Mesenchymal stem cell (in vitro differentiated cells and primary cell): ENCODE results near the gene ATP8A1.

ENCODE experiments used
- DNase-seq: peaks from one replicate; pipeline ENCODE4 v3.0.0-alpha.2; 2013
- H2AFZ ChIP-seq: one replicate; pipeline ENCODE4 v1.6.1; 2013; ENCODE audit warnings: low read depth, mild to moderate bottlenecking, control low read depth, inconsistent platforms, low read length, moderate library complexity
- H2AK5ac ChIP-seq: 2 replicates; pipeline ENCODE4 v1.6.1; 2013; ENCODE audit warnings: low read length, moderate library complexity, mild to moderate bottlenecking, inconsistent platforms; ENCODE audit not compliant: severe bottlenecking
- H2BK120ac ChIP-seq: one replicate; pipeline ENCODE4 v1.6.1; 2013; ENCODE audit warnings: low read depth, mild to moderate bottlenecking, inconsistent platforms, low read length, moderate library complexity
- H2BK12ac ChIP-seq, 2 experiments: one replicate each; pipeline ENCODE4 v1.6.1; 2013; ENCODE audit warnings: inconsistent platforms in 2 of 2, low read length in 2 of 2, mild to moderate bottlenecking in 2 of 2, moderate library complexity in 2 of 2, control low read depth in 1 of 2
- H2BK15ac ChIP-seq: one replicate; pipeline ENCODE4 v1.6.1; 2013; ENCODE audit warnings: mild to moderate bottlenecking, low read depth, inconsistent platforms; ENCODE audit not compliant: poor library complexity, severe bottlenecking
- H2BK5ac ChIP-seq: 2 replicates; pipeline ENCODE4 v1.6.1; 2013; ENCODE audit warnings: low read depth, mild to moderate bottlenecking, low read length, control low read depth, inconsistent platforms; ENCODE audit not compliant: poor library complexity, severe bottlenecking
- H3K14ac ChIP-seq, 2 experiments: one replicate each; pipeline ENCODE4 v1.6.1; 2013; ENCODE audit warnings: inconsistent platforms in 2 of 2, low read length in 2 of 2, control low read depth in 1 of 2, mild to moderate bottlenecking in 1 of 2, moderate library complexity in 1 of 2
- H3K18ac ChIP-seq, 2 experiments: one replicate each; pipeline ENCODE4 v1.6.1; 2013; ENCODE audit warnings: inconsistent platforms in 2 of 2, low read length in 2 of 2, control low read depth in 1 of 2, low read depth in 1 of 2, mild to moderate bottlenecking in 1 of 2
- H3K23ac ChIP-seq, 2 experiments: one replicate each; pipeline ENCODE4 v1.6.1; 2013; ENCODE audit warnings: inconsistent platforms in 2 of 2, low read length in 2 of 2, mild to moderate bottlenecking in 2 of 2, moderate library complexity in 2 of 2, control low read depth in 1 of 2
- H3K27ac ChIP-seq: 2 replicates; pipeline ENCODE4 v1.5.1; 2013; ENCODE audit warnings: mild to moderate bottlenecking, moderate library complexity, low read length, control low read depth, inconsistent platforms; ENCODE audit not compliant: poor library complexity, severe bottlenecking
- H3K27me3 ChIP-seq, 2 experiments: 2 replicates each; pipeline versions ENCODE4 v1.6.1 to v1.7.0; 2013; ENCODE audit warnings: low read length in 2 of 2, mild to moderate bottlenecking in 2 of 2, moderate library complexity in 2 of 2, control low read depth in 1 of 2, inconsistent platforms in 1 of 2; ENCODE audit not compliant: control insufficient read depth in 1 of 2, insufficient read depth in 1 of 2
- H3K36me3 ChIP-seq, 2 experiments: 2 replicates each; pipeline versions ENCODE4 v1.6.1 to v1.7.0; 2013; ENCODE audit warnings: low read length in 2 of 2, control low read depth in 1 of 2, inconsistent platforms in 1 of 2, low read depth in 1 of 2, mild to moderate bottlenecking in 1 of 2; ENCODE audit not compliant: insufficient read depth in 2 of 2, control insufficient read depth in 1 of 2
- H3K4ac ChIP-seq, 2 experiments: one replicate each; pipeline ENCODE4 v1.6.1; 2013; ENCODE audit warnings: inconsistent platforms in 2 of 2, low read length in 2 of 2, mild to moderate bottlenecking in 2 of 2, moderate library complexity in 2 of 2, control low read depth in 1 of 2, low read depth in 1 of 2
- H3K4me1 ChIP-seq: 2 replicates; pipeline ENCODE4 v1.6.1; 2013; ENCODE audit warnings: low read depth, low read length, control low read depth; ENCODE audit not compliant: control insufficient read depth, insufficient read depth
- H3K4me2 ChIP-seq: 2 replicates; pipeline ENCODE4 v1.6.1; 2013; ENCODE audit warnings: low read length, mild to moderate bottlenecking, inconsistent platforms; ENCODE audit not compliant: poor library complexity, severe bottlenecking
- H3K4me3 ChIP-seq, 2 experiments: 2 replicates each; pipeline versions ENCODE4 v1.5.1 to v1.7.0; 2013; ENCODE audit warnings: low read length in 2 of 2, mild to moderate bottlenecking in 2 of 2, control low read depth in 1 of 2, low read depth in 1 of 2; ENCODE audit not compliant: insufficient read depth in 1 of 2
- H3K79me1 ChIP-seq: replicated peaks from 2 replicates; pipeline ENCODE4 v1.6.1; 2013; ENCODE audit warnings: mild to moderate bottlenecking, control low read depth, low read length, inconsistent platforms; ENCODE audit not compliant: poor library complexity, severe bottlenecking
- H3K9ac ChIP-seq: 2 replicates; pipeline ENCODE4 v1.7.0; 2013; ENCODE audit warnings: mild to moderate bottlenecking, low read length, moderate library complexity
- H3K9me3 ChIP-seq: 2 replicates; pipeline ENCODE4 v1.7.0; 2013; ENCODE audit warnings: mild to moderate bottlenecking, low read length; ENCODE audit not compliant: control insufficient read depth
- H4K8ac ChIP-seq: one replicate; pipeline ENCODE4 v1.6.1; 2013; ENCODE audit warnings: inconsistent platforms, mild to moderate bottlenecking, low read length, moderate library complexity
- H4K91ac ChIP-seq: one replicate; pipeline ENCODE4 v1.6.1; 2013; ENCODE audit warnings: mild to moderate bottlenecking, low read length, inconsistent platforms
- WGBS: methylation state at CpG from one replicate; pipeline ENCODE4 v1.1.7; 2013; ENCODE audit warnings: mixed read lengths; 5-methylcytosine and 5-hydroxymethylcytosine counted together

ATP8A1 gene

DNA sequence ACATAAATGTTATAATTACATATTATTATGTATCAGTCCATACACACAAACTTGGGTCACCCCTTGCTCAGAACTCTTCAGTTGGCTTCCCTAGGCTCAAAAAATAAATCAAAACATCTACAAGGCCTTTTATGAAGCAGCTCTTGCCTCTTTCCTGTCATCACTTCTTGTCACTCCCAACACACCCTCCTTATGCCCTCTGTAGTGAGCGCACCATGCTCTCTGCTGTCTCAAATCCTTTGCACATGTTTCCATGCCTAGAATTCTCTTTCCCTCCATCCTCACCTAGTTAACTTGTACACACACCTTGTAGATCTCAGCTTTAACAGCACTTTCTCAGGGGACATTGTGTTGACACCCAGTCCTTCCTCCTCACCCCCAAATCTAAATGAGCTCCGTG lies 53.0 kb downstream of the ATP8A1 start:
- Histone ChIP-seq H3K79me1 (no peaks in the 10 kb centered on the region), H3K4ac (no peak overlapping the region), H3K27ac (no peak overlapping the region), H3K4me1 (no peaks in the 10 kb centered on the region), H3K9me3 (no peaks in the 10 kb centered on the region), H4K91ac (no peak overlapping the region), H2BK12ac (no peak overlapping the region), H3K14ac (no peak overlapping the region), H3K23ac (no peak overlapping the region), H4K8ac (no peak overlapping the region), H2BK5ac (no peak overlapping the region), H2AFZ (no peak overlapping the region), H3K9ac (no peak overlapping the region), H2BK120ac (no peak overlapping the region), H3K27me3 (no peaks in the 10 kb centered on the region), H3K4me3 (no peak overlapping the region), H3K36me3 (no peaks in the 10 kb centered on the region), H3K18ac (no peak overlapping the region), H2BK15ac (no peak overlapping the region), H2AK5ac (no peak overlapping the region), H3K4me2 (no peak overlapping the region)
- 75% methylated on average over 2 of the region's 2 CpGs for WGBS
- no peak for DNase-seq

DNA sequence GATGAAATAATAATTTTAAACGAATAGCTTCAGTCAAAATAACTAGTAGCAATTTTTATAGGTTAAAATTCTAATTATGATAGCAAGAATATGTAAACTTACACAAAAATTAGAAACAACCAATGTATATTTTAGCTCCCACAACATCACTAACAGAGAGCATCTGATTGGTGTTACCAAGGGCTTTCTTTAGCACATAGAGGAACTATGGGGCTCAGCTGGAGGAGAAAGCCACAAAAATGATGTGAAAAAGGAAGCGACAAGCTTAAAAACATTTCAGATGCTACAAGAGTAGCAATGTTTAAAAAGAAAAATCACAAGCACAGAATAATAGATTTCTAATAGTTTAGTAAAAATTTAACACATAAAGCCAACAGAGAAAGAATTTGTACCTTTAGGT lies 56.3 kb downstream of the ATP8A1 start:
- Histone ChIP-seq H3K23ac (no peak overlapping the region), H2AK5ac (no peak overlapping the region), H4K8ac (no peak overlapping the region), H3K4me3 (no peak overlapping the region), H3K9ac (no peak overlapping the region), H3K27ac (no peak overlapping the region), H3K4ac (no peak overlapping the region), H3K4me1 (no peaks in the 10 kb centered on the region), H2BK5ac (no peak overlapping the region), H3K18ac (no peak overlapping the region), H3K9me3 (no peaks in the 10 kb centered on the region), H2BK120ac (no peak overlapping the region), H3K27me3 (no peaks in the 10 kb centered on the region), H2AFZ (no peak overlapping the region), H3K36me3 (no peaks in the 10 kb centered on the region), H3K14ac (no peak overlapping the region), H3K79me1 (no peaks in the 10 kb centered on the region), H4K91ac (no peak overlapping the region), H3K4me2 (no peak overlapping the region), H2BK12ac (no peak overlapping the region), H2BK15ac (no peak overlapping the region)
- DNase-seq = no peak
- no CpG with 5 or more reads among the region's 2 CpGs for WGBS

DNA sequence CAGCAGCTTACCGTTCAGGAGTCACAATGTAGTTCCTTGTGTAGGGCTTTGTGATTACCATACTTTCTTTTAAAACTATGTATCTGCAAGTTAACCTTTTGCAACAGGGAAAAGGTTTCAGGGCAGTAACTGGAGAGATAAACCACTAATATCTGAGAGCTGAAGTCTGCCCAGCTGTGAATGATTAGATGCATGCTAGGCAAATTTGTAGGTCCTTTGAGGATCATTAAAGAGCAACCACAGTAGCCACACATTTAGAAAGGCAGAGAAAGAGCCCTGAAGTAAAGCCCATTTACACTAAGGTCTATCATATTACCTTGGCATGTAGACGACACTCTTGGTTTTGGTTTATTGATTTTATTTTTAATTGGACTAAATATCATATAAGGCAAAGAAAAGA lies 60.0 kb downstream of the ATP8A1 start:
- Histone ChIP-seq H4K8ac (no peak overlapping the region), H3K4ac (no peak overlapping the region), H3K4me2 (no peak overlapping the region), H3K14ac (no peak overlapping the region), H2BK120ac (no peak overlapping the region), H2BK5ac (no peak overlapping the region), H3K18ac (no peak overlapping the region), H3K36me3 (no peaks in the 10 kb centered on the region), H3K79me1 (no peaks in the 10 kb centered on the region), H3K4me3 (no peak overlapping the region), H3K23ac (no peak overlapping the region), H2AK5ac (no peak overlapping the region), H2AFZ (no peak overlapping the region), H3K27ac (no peak overlapping the region), H3K4me1 (no peaks in the 10 kb centered on the region), H2BK12ac (no peak overlapping the region), H2BK15ac (no peak overlapping the region), H3K9me3 (no peaks in the 10 kb centered on the region), H3K27me3 (no peaks in the 10 kb centered on the region), H4K91ac (no peak overlapping the region), H3K9ac (no peak overlapping the region)
- DNase-seq = no peak
- no CpG with 5 or more reads among the region's 2 CpGs for WGBS

DNA sequence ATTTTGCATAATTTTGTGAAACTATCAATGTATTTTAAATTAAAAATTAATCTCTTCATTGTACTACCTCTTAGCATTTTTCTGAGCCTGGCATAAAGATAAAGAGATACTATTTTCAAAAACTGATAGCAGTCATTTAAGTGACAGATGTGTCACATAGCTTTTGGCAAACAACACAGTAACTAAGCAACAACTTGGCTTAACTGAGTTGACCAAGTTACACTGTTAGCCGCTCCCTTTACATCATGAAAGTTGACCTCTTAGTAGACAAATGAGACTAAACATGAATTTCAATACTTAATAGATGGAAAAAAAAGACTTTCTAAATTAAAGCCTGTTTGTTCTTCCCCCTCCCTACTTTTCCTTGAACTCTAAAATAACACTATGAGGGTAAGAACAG lies 62.0 kb downstream of the ATP8A1 start:
- no peak for DNase-seq
- H3K4ac ChIP-seq = no peak overlapping the region
- H3K14ac ChIP-seq = no peak overlapping the region
- no peaks in the 10 kb centered on the region for H3K36me3 ChIP-seq
- H2BK120ac ChIP-seq = no peak overlapping the region
- H3K9ac ChIP-seq = no peak overlapping the region
- H3K9me3 ChIP-seq = no peaks in the 10 kb centered on the region
- H2BK5ac ChIP-seq = no peak overlapping the region
- no peak overlapping the region for H2AFZ ChIP-seq
- no peak overlapping the region for H2AK5ac ChIP-seq
- H3K4me3 ChIP-seq = no peak overlapping the region
- H4K91ac ChIP-seq = no peak overlapping the region
- no peak overlapping the region for H3K18ac ChIP-seq
- no peak overlapping the region for H2BK12ac ChIP-seq
- H3K27me3 ChIP-seq = no peaks in the 10 kb centered on the region
- H3K4me2 ChIP-seq = no peak overlapping the region
- H2BK15ac ChIP-seq = no peak overlapping the region
- H3K23ac ChIP-seq = no peak overlapping the region
- no peaks in the 10 kb centered on the region for H3K4me1 ChIP-seq
- no peaks in the 10 kb centered on the region for H3K79me1 ChIP-seq
- H4K8ac ChIP-seq = no peak overlapping the region
- H3K27ac ChIP-seq = no peak overlapping the region
- WGBS = no CpG with 5 or more reads among the region's 1 CpG
